ENCODE data around the gene LYPD1.

Gene LYPD1

GRCh38 chr2:132597831-132598230, 72.2 kb downstream of the LYPD1 start:
- no peak for TF ChIP-seq NFIC (IDR thresholded peaks at IDR 0.05)
- no peak for TF ChIP-seq TAF1 (IDR thresholded peaks at IDR 0.05; ENCODE audit: low read depth)
- no peak for TF ChIP-seq CEBPB (IDR thresholded peaks at IDR 0.05)
- TF ChIP-seq EP300 (IDR thresholded peaks at IDR 0.05; ENCODE audit: borderline replicate concordance) = no peak
- no peak for TF ChIP-seq MAX (IDR thresholded peaks at IDR 0.05)

GRCh38 chr2:132597166-132597565, 72.8 kb downstream of the LYPD1 start:
- TF ChIP-seq MAX (IDR thresholded peaks at IDR 0.05) = no peak
- TF ChIP-seq TEAD4 (IDR thresholded peaks at IDR 0.05) = no peak
- TF ChIP-seq NFIC (IDR thresholded peaks at IDR 0.05) = no peak
- TF ChIP-seq TAF1 (IDR thresholded peaks at IDR 0.05; ENCODE audit: low read depth) = no peak
- no peak for TF ChIP-seq EP300 (IDR thresholded peaks at IDR 0.05; ENCODE audit: borderline replicate concordance)
- TF ChIP-seq ZBTB7A (IDR thresholded peaks at IDR 0.05; ENCODE audit: low read depth) = no peak
- TF ChIP-seq YY1 (IDR thresholded peaks at IDR 0.05; ENCODE audit: low read depth) = no peak
- no peak for TF ChIP-seq CREB1 (IDR thresholded peaks at IDR 0.05; ENCODE audit: low read depth)
- no peak for TF ChIP-seq CEBPB (IDR thresholded peaks at IDR 0.05)
- no peak for TF ChIP-seq EGR1 (IDR thresholded peaks at IDR 0.05)
- no peak for TF ChIP-seq REST (IDR thresholded peaks at IDR 0.05; ENCODE audit: low read depth)
- TF ChIP-seq USF1 (IDR thresholded peaks at IDR 0.05) = no peak
- no peak for TF ChIP-seq TCF12 (IDR thresholded peaks at IDR 0.05; ENCODE audit: low read depth)

- TF ChIP-seq TCF12 (IDR thresholded peaks at IDR 0.05; ENCODE audit: low read depth) = no peak
- no peak for TF ChIP-seq CEBPB (IDR thresholded peaks at IDR 0.05)
- TF ChIP-seq YY1 (IDR thresholded peaks at IDR 0.05; ENCODE audit: low read depth) = no peak
- no peak for TF ChIP-seq ZBTB7A (IDR thresholded peaks at IDR 0.05; ENCODE audit: low read depth)
- no peak for TF ChIP-seq REST (IDR thresholded peaks at IDR 0.05; ENCODE audit: low read depth)
- no peak for TF ChIP-seq MAX (IDR thresholded peaks at IDR 0.05)
- no peak for TF ChIP-seq USF1 (IDR thresholded peaks at IDR 0.05)
- no peak for TF ChIP-seq FOXM1 (IDR thresholded peaks at IDR 0.05; ENCODE audit: borderline replicate concordance, low read depth)
These were observed 74.3 kb downstream of the LYPD1 start for GRCh38 chr2:132595693-132596092.

GRCh38 chr2:132595186-132595585, 74.8 kb downstream of the LYPD1 start:
- TF ChIP-seq TEAD4 (IDR thresholded peaks at IDR 0.05) (no peak), NFIC (IDR thresholded peaks at IDR 0.05) (no peak), CREB1 (IDR thresholded peaks at IDR 0.05; ENCODE audit: low read depth) (no peak), EGR1 (IDR thresholded peaks at IDR 0.05) (no peak), MAX (IDR thresholded peaks at IDR 0.05) (no peak), RAD21 (IDR thresholded peaks at IDR 0.05; ENCODE audit: low read depth) (no peak), YY1 (IDR thresholded peaks at IDR 0.05; ENCODE audit: low read depth) (no peak), TAF1 (IDR thresholded peaks at IDR 0.05; ENCODE audit: low read depth) (no peak), TCF12 (IDR thresholded peaks at IDR 0.05; ENCODE audit: low read depth) (no peak), FOXM1 (IDR thresholded peaks at IDR 0.05; ENCODE audit: borderline replicate concordance, low read depth) (no peak), REST (IDR thresholded peaks at IDR 0.05; ENCODE audit: low read depth) (no peak), USF1 (IDR thresholded peaks at IDR 0.05) (no peak)

All from Ishikawa (cell line).